ENCODE measurements around the gene RPUSD4. TPM values are rescaled to one million over a fixed set of nuclear protein-coding genes. Genes with fewer than 3 reads are reported as not detected.

The RPUSD4 gene
- total and polyA plus RNA-seq, 9 donors, result 29.7 to 44.8 (median 39.9) TPM

DNA sequence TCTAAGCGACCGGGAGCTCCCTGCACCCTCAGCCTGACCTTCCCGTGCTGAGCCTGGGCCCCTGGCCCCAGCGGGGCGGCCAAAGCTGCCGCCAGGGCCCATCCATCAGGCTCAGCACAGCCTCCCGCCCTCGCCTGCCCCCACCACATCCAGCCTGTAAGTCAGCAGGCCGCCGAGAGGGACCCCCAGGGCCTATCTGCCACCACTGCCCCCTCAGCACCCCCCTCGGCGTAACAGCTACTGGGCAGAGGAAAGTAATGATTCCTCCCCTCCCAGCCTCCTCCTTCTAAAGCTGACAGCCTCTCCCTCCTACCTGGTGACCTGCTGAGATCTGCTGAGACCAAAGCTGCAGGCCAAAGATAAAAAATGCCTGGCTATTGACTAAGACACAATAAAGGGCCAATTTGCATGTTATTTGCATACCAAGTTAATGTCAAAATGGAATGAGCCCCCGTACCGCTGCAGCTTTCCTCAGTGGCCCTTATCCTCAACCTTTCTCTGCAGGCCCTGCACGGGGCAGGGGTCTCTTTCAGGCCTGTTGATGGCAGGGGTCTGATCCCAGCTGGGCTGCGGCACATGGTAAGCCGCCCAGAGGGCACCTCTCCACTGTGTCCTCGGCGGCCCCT, 51.6 kb downstream of the RPUSD4 start:
- no peaks in the 10 kb centered on the region for H3K9me3 ChIP-seq (replicated peaks; ENCODE audit: control insufficient read depth, low read depth, low read length)
- no peak overlapping the region for H3K27ac ChIP-seq (ENCODE audit: low read length)
- H3K36me3 ChIP-seq (ENCODE audit: control insufficient read depth, insufficient read depth, low read length), result no peaks in the 10 kb centered on the region
- no peak for DNase-seq
- peaks cover 5% of the 10 kb centered on the region for H3K27me3 ChIP-seq (ENCODE audit: control insufficient read depth, insufficient read depth, low read length)
- no peak overlapping the region for H3K4me3 ChIP-seq (ENCODE audit: low read length)
- H3K4me1 ChIP-seq (ENCODE audit: control insufficient read depth, insufficient read depth, low read length), result peaks cover 48% of the 10 kb centered on the region
- 75% methylated on average over 11 of the region's 19 CpGs for WGBS (ENCODE audit: insufficient coverage)

- H3K4me1 ChIP-seq (ENCODE audit: control insufficient read depth, insufficient read depth, low read length), result peaks cover 47% of the 10 kb centered on the region
- no peak overlapping the region for H3K4me3 ChIP-seq (ENCODE audit: low read length)
- DNase-seq, result no peak
- H3K27me3 ChIP-seq (ENCODE audit: control insufficient read depth, insufficient read depth, low read length), result peaks cover 7% of the 10 kb centered on the region
- WGBS (ENCODE audit: insufficient coverage), result 69% methylated on average over 3 of the region's 8 CpGs
- H3K9me3 ChIP-seq (replicated peaks; ENCODE audit: control insufficient read depth, low read depth, low read length), result no peaks in the 10 kb centered on the region
- H3K27ac ChIP-seq (ENCODE audit: low read length), result no peak overlapping the region
- H3K36me3 ChIP-seq (ENCODE audit: control insufficient read depth, insufficient read depth, low read length), result no peaks in the 10 kb centered on the region
Observed at GRCh38 chr11:126158054-126158791, 53.2 kb downstream of the RPUSD4 start.

DNA sequence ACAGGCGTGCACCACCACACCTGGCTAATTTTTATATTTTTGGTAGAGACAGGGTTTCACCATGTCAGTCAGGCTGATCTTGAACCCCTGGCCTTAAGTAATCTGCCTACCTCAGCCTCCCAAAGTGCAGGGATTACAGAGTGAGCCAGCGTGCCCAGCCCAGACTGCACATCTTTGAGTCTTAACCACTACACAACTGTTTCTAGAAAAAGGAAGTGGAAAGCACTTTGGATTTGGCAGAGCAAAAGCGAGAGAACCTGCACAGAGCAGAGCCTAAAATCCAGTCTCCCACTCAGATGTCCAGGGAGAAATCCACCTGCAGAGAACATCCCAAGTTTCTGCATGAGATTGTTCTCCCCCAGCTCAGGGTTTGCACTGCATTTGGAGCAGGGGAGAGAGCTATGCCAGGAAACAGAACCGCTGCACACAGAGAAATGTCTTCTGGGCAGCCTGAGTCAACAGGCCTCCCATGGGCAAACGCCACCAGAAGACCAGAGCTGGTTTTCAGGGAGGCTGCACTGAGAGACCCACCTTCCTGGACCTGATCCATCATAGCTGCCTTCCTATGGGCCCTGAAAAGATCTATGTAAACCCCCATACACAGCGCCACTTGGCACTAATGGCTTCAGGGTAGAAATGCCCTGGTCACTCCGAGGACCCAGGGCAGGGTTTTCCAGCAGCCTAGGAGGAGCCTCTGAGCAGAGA, 54.0 kb downstream of the RPUSD4 start:
- H3K4me3 ChIP-seq (ENCODE audit: low read length), result no peak overlapping the region
- H3K9me3 ChIP-seq (replicated peaks; ENCODE audit: control insufficient read depth, low read depth, low read length), result no peaks in the 10 kb centered on the region
- no peak for DNase-seq
- no peak overlapping the region for H3K27ac ChIP-seq (ENCODE audit: low read length)
- peaks cover 40% of the 10 kb centered on the region for H3K4me1 ChIP-seq (ENCODE audit: control insufficient read depth, insufficient read depth, low read length)
- no peaks in the 10 kb centered on the region for H3K36me3 ChIP-seq (ENCODE audit: control insufficient read depth, insufficient read depth, low read length)
- peaks cover 7% of the 10 kb centered on the region for H3K27me3 ChIP-seq (ENCODE audit: control insufficient read depth, insufficient read depth, low read length)
- WGBS (ENCODE audit: insufficient coverage), result 63% methylated on average over 2 of the region's 7 CpGs

DNA sequence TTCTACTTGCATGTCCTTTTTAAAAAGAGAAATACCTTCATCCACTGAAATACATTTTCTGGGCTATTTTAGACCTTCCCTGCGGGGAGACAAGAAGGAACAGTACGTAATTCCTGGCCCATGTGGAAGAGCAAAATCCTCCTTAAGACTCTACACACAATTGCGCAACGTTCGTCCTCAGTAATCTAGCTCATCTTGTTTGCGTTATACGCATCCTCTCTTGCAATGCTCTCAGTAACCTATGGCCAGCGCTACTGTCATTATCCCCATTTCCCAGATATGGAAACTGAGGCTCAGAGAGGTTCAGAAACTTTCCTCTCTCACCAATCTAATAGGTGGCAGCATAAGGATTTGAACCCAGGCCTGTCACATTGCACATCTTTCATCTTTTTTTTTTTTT, 54.6 kb downstream of the RPUSD4 start:
- Histone ChIP-seq H3K27ac (ENCODE audit: low read length) (no peak overlapping the region), H3K4me1 (ENCODE audit: control insufficient read depth, insufficient read depth, low read length) (peaks cover 39% of the 10 kb centered on the region), H3K36me3 (ENCODE audit: control insufficient read depth, insufficient read depth, low read length) (no peaks in the 10 kb centered on the region), H3K27me3 (ENCODE audit: control insufficient read depth, insufficient read depth, low read length) (peaks cover 7% of the 10 kb centered on the region), H3K9me3 (replicated peaks; ENCODE audit: control insufficient read depth, low read depth, low read length) (peaks cover 4% of the 10 kb centered on the region), H3K4me3 (ENCODE audit: low read length) (no peak overlapping the region)
- DNase-seq, result no peak
- 81% methylated on average over 8 of the region's 8 CpGs for WGBS (ENCODE audit: insufficient coverage)

DNA sequence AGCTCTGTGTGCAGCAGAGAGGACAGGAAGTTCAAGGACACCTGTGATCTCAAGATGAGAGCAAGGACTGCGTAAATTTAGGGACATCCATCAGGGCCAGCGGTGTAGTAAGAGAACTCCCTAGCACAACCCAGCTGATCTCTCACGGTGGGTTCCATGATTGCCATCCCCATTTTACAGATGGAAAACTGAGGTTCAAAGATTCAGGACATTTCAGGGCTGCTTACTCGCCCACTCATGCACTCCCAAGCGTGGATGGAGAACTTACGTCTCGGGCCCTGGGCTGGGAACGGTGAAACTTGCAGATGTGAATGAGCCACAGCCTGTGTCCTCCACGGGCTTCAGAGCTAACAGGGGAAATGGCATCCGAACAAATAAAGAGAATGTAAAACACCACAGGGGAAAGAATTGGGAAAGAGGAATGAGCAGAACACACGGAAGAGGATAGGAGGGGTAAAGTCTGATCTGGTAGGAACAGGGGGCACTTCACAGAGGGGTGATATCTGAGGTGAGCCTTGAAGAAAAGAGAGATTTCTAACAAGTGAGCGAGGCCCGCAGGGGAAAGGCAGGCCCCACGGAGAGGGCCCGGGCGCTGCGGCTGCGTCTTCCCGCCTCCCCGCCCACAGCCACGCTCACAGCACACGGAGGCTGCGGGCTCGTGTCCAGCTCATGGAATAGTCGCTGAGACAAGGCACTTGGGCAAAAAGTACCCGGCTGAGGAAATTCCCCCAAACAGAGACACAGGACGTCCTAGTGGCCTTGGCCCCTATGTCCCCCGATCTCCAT, 55.9 kb downstream of the RPUSD4 start:
- Histone ChIP-seq H3K27ac (ENCODE audit: low read length) (no peak overlapping the region), H3K36me3 (ENCODE audit: control insufficient read depth, insufficient read depth, low read length) (no peaks in the 10 kb centered on the region), H3K9me3 (replicated peaks; ENCODE audit: control insufficient read depth, low read depth, low read length) (peaks cover 7% of the 10 kb centered on the region), H3K4me3 (ENCODE audit: low read length) (no peak overlapping the region), H3K27me3 (ENCODE audit: control insufficient read depth, insufficient read depth, low read length) (peaks cover 7% of the 10 kb centered on the region), H3K4me1 (ENCODE audit: control insufficient read depth, insufficient read depth, low read length) (peaks cover 33% of the 10 kb centered on the region)
- no peak for DNase-seq
- WGBS (ENCODE audit: insufficient coverage), result 67% methylated on average over 27 of the region's 28 CpGs

DNA sequence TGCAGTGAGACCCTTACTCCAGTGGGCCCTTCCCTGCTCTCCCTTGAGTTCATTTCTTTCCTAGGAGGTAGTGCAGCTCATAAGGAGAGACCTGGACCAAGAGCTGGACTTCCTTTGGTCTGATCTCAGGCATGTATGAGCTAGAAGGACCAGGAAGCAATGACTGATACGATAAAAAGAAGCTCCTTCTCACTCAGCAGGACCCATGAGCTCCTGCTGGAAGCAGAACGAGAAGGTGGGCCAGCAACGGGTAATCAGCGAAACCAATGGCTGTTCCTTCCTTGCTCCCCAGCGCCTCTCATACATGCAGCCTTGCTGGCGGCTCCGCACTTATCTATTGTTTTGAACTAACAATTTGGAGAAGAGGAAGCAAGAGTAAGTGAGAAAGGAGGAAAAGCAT, 56.8 kb downstream of the RPUSD4 start:
- WGBS (ENCODE audit: insufficient coverage), result 93% methylated on average over 5 of the region's 7 CpGs
- DNase-seq, result no peak
- H3K4me1 ChIP-seq (ENCODE audit: control insufficient read depth, insufficient read depth, low read length), result peaks cover 33% of the 10 kb centered on the region

DNA sequence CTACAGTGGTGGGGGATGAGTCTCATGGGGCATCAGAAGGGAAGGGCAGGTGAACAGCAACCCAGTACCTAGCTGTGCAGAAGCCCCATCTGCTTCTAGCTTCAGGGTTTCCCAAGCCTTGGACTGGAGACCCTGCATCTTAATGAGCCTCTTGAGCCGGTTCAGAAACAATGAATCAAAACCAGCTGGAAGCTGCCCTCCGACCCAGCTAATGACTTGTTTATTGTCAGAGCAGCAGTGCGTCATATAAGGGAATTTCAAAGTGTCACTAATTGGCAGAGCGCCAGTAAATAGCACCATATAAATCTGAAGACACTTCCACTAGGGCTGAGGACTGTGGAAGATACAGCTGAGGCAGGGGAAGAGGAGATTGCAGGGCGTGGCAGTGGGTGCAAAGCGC, 57.5 kb downstream of the RPUSD4 start:
- H3K36me3 ChIP-seq (ENCODE audit: control insufficient read depth, insufficient read depth, low read length), result no peaks in the 10 kb centered on the region
- H3K4me1 ChIP-seq (ENCODE audit: control insufficient read depth, insufficient read depth, low read length), result peaks cover 39% of the 10 kb centered on the region
- WGBS (ENCODE audit: insufficient coverage), result 33% methylated on average over 1 of the region's 6 CpGs
- DNase-seq, result peak; percentile 77
- H3K4me3 ChIP-seq (ENCODE audit: low read length), result no peak overlapping the region
- H3K27ac ChIP-seq (ENCODE audit: low read length), result peak overlapping the region; percentile 49
- peaks cover 7% of the 10 kb centered on the region for H3K27me3 ChIP-seq (ENCODE audit: control insufficient read depth, insufficient read depth, low read length)
- peaks cover 7% of the 10 kb centered on the region for H3K9me3 ChIP-seq (replicated peaks; ENCODE audit: control insufficient read depth, low read depth, low read length)

More for the DNA sequence above, 56.8 kb downstream of the RPUSD4 start:
- H3K4me3 ChIP-seq (ENCODE audit: low read length), result no peak overlapping the region
- peaks cover 7% of the 10 kb centered on the region for H3K9me3 ChIP-seq (replicated peaks; ENCODE audit: control insufficient read depth, low read depth, low read length)
- no peaks in the 10 kb centered on the region for H3K36me3 ChIP-seq (ENCODE audit: control insufficient read depth, insufficient read depth, low read length)
- H3K27ac ChIP-seq (ENCODE audit: low read length), result peak overlapping the region; percentile 49
- peaks cover 7% of the 10 kb centered on the region for H3K27me3 ChIP-seq (ENCODE audit: control insufficient read depth, insufficient read depth, low read length)

DNA sequence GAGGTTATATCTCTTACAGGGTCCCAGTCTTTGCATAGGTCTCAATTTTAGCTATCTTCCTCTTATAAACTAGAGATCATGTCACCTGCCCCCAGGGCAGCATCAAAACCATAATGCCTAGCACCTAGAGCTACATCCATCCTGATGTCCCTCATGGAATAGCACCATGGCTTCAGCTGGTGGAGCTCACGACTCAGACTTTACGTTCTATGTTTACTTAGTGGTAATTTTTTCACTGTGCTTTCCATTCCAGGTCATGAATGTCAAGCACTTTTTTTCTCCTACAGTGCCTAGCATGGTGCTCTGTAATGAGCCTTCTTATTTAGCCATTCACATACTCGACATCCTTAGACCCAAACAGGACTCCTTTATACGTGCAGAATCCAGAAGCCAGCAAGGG, 58.4 kb downstream of the RPUSD4 start:
- H3K27ac ChIP-seq (ENCODE audit: low read length), result no peak overlapping the region
- peaks cover 7% of the 10 kb centered on the region for H3K27me3 ChIP-seq (ENCODE audit: control insufficient read depth, insufficient read depth, low read length)
- H3K36me3 ChIP-seq (ENCODE audit: control insufficient read depth, insufficient read depth, low read length), result no peaks in the 10 kb centered on the region
- H3K4me1 ChIP-seq (ENCODE audit: control insufficient read depth, insufficient read depth, low read length), result peaks cover 43% of the 10 kb centered on the region
- no peak overlapping the region for H3K4me3 ChIP-seq (ENCODE audit: low read length)
- H3K9me3 ChIP-seq (replicated peaks; ENCODE audit: control insufficient read depth, low read depth, low read length), result peaks cover 7% of the 10 kb centered on the region
- WGBS (ENCODE audit: insufficient coverage), result 83% methylated on average over 2 of the region's 4 CpGs
- no peak for DNase-seq

DNA sequence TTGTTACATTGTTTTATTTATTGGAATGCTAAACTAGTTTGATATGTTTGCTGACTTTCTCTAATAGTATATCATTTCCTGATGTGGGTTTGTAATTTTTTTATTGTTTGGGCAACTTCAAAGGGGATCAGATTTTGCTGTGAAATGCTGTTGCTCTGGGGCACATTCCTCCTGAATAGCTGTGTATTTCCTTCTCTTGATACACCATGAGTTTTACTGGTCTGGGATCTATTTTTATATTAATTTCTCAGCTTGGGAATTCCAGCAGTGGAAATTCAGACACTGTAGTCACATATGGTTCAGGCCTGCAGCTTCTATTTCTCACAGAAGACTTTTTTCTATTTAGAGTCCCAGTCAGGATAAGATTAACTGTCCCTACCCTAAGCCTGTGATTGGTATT, 58.9 kb downstream of the RPUSD4 start:
- H3K27ac ChIP-seq (ENCODE audit: low read length), result no peak overlapping the region
- no peak overlapping the region for H3K4me3 ChIP-seq (ENCODE audit: low read length)
- peaks cover 7% of the 10 kb centered on the region for H3K27me3 ChIP-seq (ENCODE audit: control insufficient read depth, insufficient read depth, low read length)
- DNase-seq, result no peak
- peaks cover 42% of the 10 kb centered on the region for H3K4me1 ChIP-seq (ENCODE audit: control insufficient read depth, insufficient read depth, low read length)
- no peaks in the 10 kb centered on the region for H3K36me3 ChIP-seq (ENCODE audit: control insufficient read depth, insufficient read depth, low read length)
- peaks cover 7% of the 10 kb centered on the region for H3K9me3 ChIP-seq (replicated peaks; ENCODE audit: control insufficient read depth, low read depth, low read length)

GRCh38 chr11:126152152-126152551, 59.3 kb downstream of the RPUSD4 start:
- Histone ChIP-seq H3K27me3 (ENCODE audit: control insufficient read depth, insufficient read depth, low read length) (peaks cover 10% of the 10 kb centered on the region), H3K4me3 (ENCODE audit: low read length) (no peak overlapping the region), H3K4me1 (ENCODE audit: control insufficient read depth, insufficient read depth, low read length) (peaks cover 45% of the 10 kb centered on the region), H3K9me3 (replicated peaks; ENCODE audit: control insufficient read depth, low read depth, low read length) (peaks cover 7% of the 10 kb centered on the region), H3K27ac (ENCODE audit: low read length) (no peak overlapping the region), H3K36me3 (ENCODE audit: control insufficient read depth, insufficient read depth, low read length) (no peaks in the 10 kb centered on the region)
- no peak for DNase-seq
- no CpG with 5 or more reads among the region's 1 CpG for WGBS (ENCODE audit: insufficient coverage)

All from muscle of leg (tissue), 11 donors.